Measurements from ENCODE around the gene ATG9A. TPM values are rescaled to one million over a fixed set of nuclear protein-coding genes. Genes with fewer than 3 reads are reported as not detected.
A peak's percentile ranks its signal among the peaks of the same experiment; 100 is the strongest.

ATG9A gene
- total RNA-seq, 1 donor from 2014 or later, result 135 TPM

- H3K27ac ChIP-seq, result peak within 1 kb of the TSS; percentile 58 to 69
- intact Hi-C loops (cut with DNase I), result no loop called here
These were observed 59.3 kb downstream of the ATG9A start, which contains the start of gene SLC23A3 for GRCh38 chr2:219169930-219170654. SLC23A3 (minus strand) TSS chr2:219170029; CDS start chr2:219169984, 45 bp downstream.

More at GRCh38 chr2:219169930-219170654, 59.3 kb downstream of the ATG9A start, which contains the start of gene SLC23A3:
- Histone ChIP-seq H3K4me1 (peaks cover 0 to 12% of the 10 kb centered on the region in 2 donors), H3K36me3 (peaks cover 23 to 33% of the 10 kb centered on the region in 2 donors), H3K9me3 (no peaks in the 10 kb centered on the region), H3K4me3 (no peak within 1 kb of the TSS), H3K27me3 (no peaks in the 10 kb centered on the region)
- DNase-seq (ENCODE audit: low spot score in 2 of 2), result no peak
- no peak for TF ChIP-seq CTCF (IDR thresholded peaks at IDR 0.05)

Other genes with a start within 250 kb of the ATG9A start
- gene FEV, start 244.5 kb downstream of the ATG9A start, total RNA-seq, result not detected
- not detected for gene CRYBA2, start 236.2 kb downstream of the ATG9A start, total RNA-seq
- gene CFAP65, start 188.1 kb downstream of the ATG9A start, total RNA-seq, result not detected
- not detected for gene IHH, start 168.7 kb downstream of the ATG9A start, total RNA-seq
- 21.6 TPM for gene NHEJ1, start 68.8 kb downstream of the ATG9A start, total RNA-seq
- 14.2 TPM for gene SLC23A3, start 59.6 kb downstream of the ATG9A start, total RNA-seq
- 49.4 TPM for gene CNPPD1, start 52.7 kb downstream of the ATG9A start, total RNA-seq
- gene RETREG2, start 51.4 kb downstream of the ATG9A start, total RNA-seq, result 83.5 TPM
- gene ZFAND2B, start 22.9 kb downstream of the ATG9A start, total RNA-seq, result 225 TPM
- 17.9 TPM for gene ABCB6, start 10.7 kb downstream of the ATG9A start, total RNA-seq
- 53.1 TPM for gene ANKZF1, start 170 bp upstream of the ATG9A start, total RNA-seq
- 1.8 TPM for gene GLB1L, start 15.8 kb upstream of the ATG9A start, total RNA-seq
- gene STK16, start 15.8 kb upstream of the ATG9A start, total RNA-seq, result 15.2 TPM
- not detected for gene TUBA4B, start 23.6 kb upstream of the ATG9A start, total RNA-seq
- 71.1 TPM for gene TUBA4A, start 24.3 kb upstream of the ATG9A start, total RNA-seq
- gene DNAJB2, start 49.7 kb upstream of the ATG9A start, total RNA-seq, result 51.0 TPM
- not detected for gene PTPRN, start 79.8 kb upstream of the ATG9A start, total RNA-seq
- gene RESP18, start 103.1 kb upstream of the ATG9A start, total RNA-seq, result not detected
- gene DNPEP, start 158.3 kb upstream of the ATG9A start, total RNA-seq, result 113 TPM
- gene DES, start 188.7 kb upstream of the ATG9A start, total RNA-seq, result 182 TPM
- gene SPEG, start 205.2 kb upstream of the ATG9A start, total RNA-seq, result 390 TPM